Hindlimb muscle (tissue), 1 donor: ENCODE measurements around the gene TM4SF18. TPM values are rescaled to one million over a fixed set of nuclear protein-coding genes. Genes with fewer than 3 reads are reported as not detected.
A peak's percentile ranks its signal among the peaks of the same experiment; 100 is the strongest.

Source experiments
- DNase-seq: peaks from one replicate; pipeline ENCODE4 v3.0.0-alpha.2; 2013
- polyA plus RNA-seq: library from polyadenylated mRNA; unstranded; fragments of 120-200 nt; gene quantifications from one replicate; pipeline ENCODE4 v1.2.1, GENCODE V29; 2013; ENCODE audit not compliant: insufficient read length

Gene TM4SF18
- polyA plus RNA-seq, 1 donor, result 12.9 TPM

DNA sequence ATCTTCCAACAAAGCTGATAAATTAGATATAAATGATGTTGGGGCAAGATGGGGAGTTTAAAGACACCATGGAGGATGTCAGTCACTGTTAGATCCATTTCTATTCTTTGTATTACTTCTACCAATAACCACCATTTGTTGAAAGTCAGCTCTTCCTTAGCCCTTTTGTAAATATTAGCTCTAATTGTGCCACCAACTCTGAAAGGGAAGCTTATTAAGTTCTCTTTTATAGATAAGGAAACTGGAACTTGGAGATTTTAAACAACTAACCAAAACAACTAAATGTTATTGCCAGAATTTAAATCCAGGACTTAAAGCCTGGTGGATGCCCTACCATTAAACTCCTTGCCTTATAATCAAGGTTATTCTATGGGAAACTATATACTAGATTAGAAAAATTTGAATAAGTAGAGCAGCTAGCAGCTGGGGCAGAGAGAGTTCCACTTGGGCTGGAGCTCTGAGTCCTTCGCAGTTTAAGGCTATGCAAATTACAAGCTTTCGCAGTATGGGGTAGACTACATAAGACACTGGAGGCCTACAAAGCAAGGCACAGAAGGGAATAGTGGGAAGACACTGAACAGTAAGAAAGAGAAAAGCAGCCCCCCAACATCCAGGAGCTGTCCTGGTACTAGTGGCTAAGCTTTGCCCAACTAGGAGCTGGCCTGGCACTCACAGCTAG lies 52.6 kb downstream of the TM4SF18 start:
- no peak for DNase-seq

DNA sequence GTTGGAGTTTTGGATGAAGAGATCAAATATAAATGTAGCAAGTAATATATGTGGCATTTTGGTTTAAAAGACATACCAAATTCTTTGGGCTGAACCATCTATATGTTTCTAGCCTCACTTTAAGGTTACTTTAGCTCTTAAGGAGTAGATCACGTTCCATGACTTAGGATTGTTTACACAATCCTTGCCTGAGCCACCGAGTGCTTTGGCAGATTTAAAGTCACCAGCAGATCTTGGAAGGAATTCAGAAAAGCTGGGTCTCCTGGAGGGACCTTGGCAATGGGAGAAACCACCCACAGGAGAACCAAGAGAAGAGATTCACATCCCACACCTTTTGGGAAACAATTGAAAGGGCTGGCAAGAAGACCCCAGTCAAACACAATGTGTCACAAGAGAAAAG lies 54.5 kb downstream of the TM4SF18 start:
- DNase-seq, result no peak

DNA sequence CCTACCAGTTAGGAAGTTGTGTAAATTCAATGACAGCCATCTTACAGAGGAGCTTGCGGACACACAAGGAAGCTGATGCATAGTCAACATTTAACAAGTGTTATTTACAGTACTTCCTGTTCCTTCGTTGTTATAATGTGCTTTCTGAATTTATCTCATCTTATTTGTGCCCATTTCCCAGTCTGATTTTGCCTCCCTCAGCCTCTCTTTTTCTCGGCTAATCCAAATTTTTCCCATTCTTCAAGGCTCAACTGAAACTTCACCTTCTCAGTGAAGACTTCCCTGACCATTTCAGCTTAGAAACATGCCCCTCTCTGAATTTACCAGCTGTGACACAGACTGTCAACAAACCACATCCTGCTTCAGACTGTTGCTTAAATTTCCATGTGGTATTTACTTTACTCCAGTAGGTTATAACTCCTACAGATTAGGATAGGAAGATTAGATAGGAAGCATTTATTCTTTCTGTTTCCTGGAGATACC lies 56.1 kb downstream of the TM4SF18 start:
- DNase-seq, result no peak

- no peak for DNase-seq
These were observed 56.8 kb downstream of the TM4SF18 start for GRCh38 chr3:149276619-149277018.

GRCh38 chr3:149274220-149274619 lies 59.2 kb downstream of the TM4SF18 start:
- DNase-seq, result no peak

GRCh38 chr3:149273096-149273751 lies 60.2 kb downstream of the TM4SF18 start:
- peak; percentile 83 for DNase-seq

DNA sequence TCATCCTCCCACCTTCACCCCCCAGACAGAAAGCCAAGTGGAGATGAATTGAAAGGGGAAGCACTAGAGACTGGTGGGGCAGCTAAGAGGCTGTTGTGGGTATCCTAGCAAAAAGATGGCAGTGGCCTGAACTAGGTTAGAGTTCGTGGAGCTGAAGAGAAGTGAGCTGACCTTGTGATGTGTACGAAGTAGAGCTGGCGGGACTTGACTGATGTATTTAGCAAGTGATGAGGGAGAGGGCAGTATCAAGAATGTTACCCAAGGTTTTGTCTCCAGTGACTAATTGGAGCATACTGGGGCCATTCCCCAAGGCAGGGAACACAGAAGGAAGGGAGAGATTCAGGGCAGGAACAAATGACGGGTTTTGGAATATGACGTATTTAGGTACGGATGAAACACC lies 61.8 kb downstream of the TM4SF18 start:
- DNase-seq, result no peak

GRCh38 chr3:149270180-149270579 lies 63.3 kb downstream of the TM4SF18 start:
- DNase-seq, result no peak

DNA sequence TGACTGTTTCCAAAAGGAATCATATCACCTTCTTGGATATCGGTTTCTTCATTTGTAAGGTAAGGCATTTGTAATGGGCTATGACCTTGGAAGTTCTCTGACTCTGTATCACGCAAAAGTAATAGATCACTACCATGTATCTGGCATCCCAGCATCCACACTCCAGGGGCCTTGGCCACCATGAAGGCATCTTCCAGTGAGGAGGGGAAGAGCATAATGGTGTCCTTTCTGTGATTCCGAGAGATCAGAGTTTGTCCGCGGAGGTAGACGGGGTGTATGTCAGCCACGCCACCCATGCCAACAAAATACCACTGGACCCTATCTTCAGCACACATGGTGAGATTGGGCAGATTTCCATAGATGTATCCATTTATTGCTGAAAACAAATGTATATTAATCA lies 63.7 kb downstream of the TM4SF18 start:
- no peak for DNase-seq

Other genes with a start within 250 kb of the TM4SF18 start
- gene HLTF, start 247.1 kb downstream of the TM4SF18 start, polyA plus RNA-seq, result 19.3 TPM
- 13.5 TPM for gene HPS3, start 204.0 kb downstream of the TM4SF18 start, polyA plus RNA-seq
- gene CP, start 111.8 kb downstream of the TM4SF18 start, polyA plus RNA-seq, result 2.1 TPM
- gene TM4SF1, start 44.0 kb upstream of the TM4SF18 start, polyA plus RNA-seq, result 34.4 TPM
- gene TM4SF4, start 141.1 kb upstream of the TM4SF18 start, polyA plus RNA-seq, result not detected